ENCODE measurements around the gene CACNA2D2. TPM values are rescaled to one million over a fixed set of nuclear protein-coding genes. Genes with fewer than 3 reads are reported as not detected.

CACNA2D2 gene
- total and polyA plus RNA-seq, 2 of the 13 experiments (the other 11 are each of a cell fraction or from before 2014, with no cell fraction given), result not detected

DNA sequence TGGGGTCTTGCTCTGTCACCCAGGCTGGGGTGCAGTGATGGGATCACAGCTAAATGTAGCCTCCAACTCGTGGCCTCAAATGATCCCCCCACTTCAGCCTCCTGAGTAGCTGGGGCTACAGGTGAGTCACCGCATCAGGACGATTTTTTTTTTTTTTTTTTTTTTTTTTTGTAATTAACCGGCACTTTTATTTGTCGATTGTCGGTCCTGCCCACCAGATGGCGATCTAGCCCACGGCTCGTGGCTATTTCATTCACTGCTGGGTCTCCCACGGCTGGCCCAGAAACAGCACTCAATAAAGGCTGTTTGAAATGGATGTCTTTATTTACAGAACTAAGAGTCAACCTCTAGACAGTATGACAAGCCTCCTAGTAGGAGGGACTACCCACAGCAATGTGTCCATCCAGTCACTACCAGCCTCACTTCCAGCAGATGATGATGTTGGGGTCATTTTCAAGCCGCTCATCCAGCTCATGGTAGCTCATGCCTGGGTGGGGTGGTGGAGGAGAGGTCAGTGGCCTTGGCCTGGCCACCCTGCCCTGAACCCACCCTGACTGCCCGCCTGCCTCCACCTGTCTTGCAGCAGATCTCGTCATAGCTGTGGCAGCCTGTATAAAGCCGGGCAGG is 156.1 kb downstream of the CACNA2D2 start (continued):
- TF ChIP-seq, protein P1, sequence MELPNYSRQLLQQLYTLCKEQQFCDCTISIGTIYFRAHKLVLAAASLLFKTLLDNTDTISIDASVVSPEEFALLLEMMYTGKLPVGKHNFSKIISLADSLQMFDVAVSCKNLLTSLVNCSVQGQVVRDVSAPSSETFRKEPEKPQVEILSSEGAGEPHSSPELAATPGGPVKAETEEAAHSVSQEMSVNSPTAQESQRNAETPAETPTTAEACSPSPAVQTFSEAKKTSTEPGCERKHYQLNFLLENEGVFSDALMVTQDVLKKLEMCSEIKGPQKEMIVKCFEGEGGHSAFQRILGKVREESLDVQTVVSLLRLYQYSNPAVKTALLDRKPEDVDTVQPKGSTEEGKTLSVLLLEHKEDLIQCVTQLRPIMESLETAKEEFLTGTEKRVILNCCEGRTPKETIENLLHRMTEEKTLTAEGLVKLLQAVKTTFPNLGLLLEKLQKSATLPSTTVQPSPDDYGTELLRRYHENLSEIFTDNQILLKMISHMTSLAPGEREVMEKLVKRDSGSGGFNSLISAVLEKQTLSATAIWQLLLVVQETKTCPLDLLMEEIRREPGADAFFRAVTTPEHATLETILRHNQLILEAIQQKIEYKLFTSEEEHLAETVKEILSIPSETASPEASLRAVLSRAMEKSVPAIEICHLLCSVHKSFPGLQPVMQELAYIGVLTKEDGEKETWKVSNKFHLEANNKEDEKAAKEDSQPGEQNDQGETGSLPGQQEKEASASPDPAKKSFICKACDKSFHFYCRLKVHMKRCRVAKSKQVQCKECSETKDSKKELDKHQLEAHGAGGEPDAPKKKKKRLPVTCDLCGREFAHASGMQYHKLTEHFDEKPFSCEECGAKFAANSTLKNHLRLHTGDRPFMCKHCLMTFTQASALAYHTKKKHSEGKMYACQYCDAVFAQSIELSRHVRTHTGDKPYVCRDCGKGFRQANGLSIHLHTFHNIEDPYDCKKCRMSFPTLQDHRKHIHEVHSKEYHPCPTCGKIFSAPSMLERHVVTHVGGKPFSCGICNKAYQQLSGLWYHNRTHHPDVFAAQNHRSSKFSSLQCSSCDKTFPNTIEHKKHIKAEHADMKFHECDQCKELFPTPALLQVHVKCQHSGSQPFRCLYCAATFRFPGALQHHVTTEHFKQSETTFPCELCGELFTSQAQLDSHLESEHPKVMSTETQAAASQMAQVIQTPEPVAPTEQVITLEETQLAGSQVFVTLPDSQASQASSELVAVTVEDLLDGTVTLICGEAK (IDR thresholded peaks at IDR 0.05), result no peak
- TF ChIP-seq, protein P1 (CRISPR knock-in tag; IDR thresholded peaks at IDR 0.05), result peak; percentile 92
- no peak for TF ChIP-seq ZNF530 (CRISPR knock-in tag; IDR thresholded peaks at IDR 0.05; ENCODE audit: low read depth)
- TF ChIP-seq, protein P2, sequence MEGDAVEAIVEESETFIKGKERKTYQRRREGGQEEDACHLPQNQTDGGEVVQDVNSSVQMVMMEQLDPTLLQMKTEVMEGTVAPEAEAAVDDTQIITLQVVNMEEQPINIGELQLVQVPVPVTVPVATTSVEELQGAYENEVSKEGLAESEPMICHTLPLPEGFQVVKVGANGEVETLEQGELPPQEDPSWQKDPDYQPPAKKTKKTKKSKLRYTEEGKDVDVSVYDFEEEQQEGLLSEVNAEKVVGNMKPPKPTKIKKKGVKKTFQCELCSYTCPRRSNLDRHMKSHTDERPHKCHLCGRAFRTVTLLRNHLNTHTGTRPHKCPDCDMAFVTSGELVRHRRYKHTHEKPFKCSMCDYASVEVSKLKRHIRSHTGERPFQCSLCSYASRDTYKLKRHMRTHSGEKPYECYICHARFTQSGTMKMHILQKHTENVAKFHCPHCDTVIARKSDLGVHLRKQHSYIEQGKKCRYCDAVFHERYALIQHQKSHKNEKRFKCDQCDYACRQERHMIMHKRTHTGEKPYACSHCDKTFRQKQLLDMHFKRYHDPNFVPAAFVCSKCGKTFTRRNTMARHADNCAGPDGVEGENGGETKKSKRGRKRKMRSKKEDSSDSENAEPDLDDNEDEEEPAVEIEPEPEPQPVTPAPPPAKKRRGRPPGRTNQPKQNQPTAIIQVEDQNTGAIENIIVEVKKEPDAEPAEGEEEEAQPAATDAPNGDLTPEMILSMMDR (CRISPR knock-in tag; IDR thresholded peaks at IDR 0.05), result peak; percentile 67
- no peak for TF ChIP-seq ZNF430 (CRISPR knock-in tag; IDR thresholded peaks at IDR 0.05)
- TF ChIP-seq, protein P3, sequence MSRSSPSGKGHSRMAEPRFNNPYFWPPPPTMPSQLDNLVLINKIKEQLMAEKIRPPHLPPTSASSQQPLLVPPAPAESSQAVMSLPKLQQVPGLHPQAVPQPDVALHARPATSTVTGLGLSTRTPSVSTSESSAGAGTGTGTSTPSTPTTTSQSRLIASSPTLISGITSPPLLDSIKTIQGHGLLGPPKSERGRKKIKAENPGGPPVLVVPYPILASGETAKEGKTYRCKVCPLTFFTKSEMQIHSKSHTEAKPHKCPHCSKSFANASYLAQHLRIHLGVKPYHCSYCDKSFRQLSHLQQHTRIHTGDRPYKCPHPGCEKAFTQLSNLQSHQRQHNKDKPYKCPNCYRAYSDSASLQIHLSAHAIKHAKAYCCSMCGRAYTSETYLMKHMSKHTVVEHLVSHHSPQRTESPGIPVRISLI (CRISPR knock-in tag; IDR thresholded peaks at IDR 0.05; ENCODE audit: borderline replicate concordance), result peak; percentile 88
- TF ChIP-seq KMT2A (CRISPR knock-in tag; IDR thresholded peaks at IDR 0.05), result no peak
- TF ChIP-seq, protein P4, sequence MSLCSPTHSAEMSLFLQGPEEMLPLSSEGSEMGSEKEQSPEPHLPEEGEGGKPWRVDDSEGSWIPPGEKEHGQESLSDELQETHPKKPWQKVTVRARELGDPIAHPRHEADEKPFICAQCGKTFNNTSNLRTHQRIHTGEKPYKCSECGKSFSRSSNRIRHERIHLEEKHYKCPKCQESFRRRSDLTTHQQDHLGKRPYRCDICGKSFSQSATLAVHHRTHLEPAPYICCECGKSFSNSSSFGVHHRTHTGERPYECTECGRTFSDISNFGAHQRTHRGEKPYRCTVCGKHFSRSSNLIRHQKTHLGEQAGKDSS (CRISPR knock-in tag; IDR thresholded peaks at IDR 0.05; ENCODE audit: borderline replicate concordance, low read depth), result no peak
- no peak for TF ChIP-seq JARID2 (CRISPR knock-in tag; IDR thresholded peaks at IDR 0.05; ENCODE audit: insufficient replicate concordance)
- no peak for TF ChIP-seq ZFY (CRISPR knock-in tag; IDR thresholded peaks at IDR 0.05)
- TF ChIP-seq, protein P5, sequence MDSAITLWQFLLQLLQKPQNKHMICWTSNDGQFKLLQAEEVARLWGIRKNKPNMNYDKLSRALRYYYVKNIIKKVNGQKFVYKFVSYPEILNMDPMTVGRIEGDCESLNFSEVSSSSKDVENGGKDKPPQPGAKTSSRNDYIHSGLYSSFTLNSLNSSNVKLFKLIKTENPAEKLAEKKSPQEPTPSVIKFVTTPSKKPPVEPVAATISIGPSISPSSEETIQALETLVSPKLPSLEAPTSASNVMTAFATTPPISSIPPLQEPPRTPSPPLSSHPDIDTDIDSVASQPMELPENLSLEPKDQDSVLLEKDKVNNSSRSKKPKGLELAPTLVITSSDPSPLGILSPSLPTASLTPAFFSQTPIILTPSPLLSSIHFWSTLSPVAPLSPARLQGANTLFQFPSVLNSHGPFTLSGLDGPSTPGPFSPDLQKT (CRISPR knock-in tag; IDR thresholded peaks at IDR 0.05; ENCODE audit: borderline replicate concordance), result no peak
- peak; percentile 51; the same call in 1 of the 2 replicates for TF ChIP-seq THAP11 (CRISPR knock-in tag; IDR thresholded peaks at IDR 0.05)
- TF ChIP-seq ATM (IDR thresholded peaks at IDR 0.05; ENCODE audit: borderline replicate concordance), result no peak
- TF ChIP-seq FOXA1 (IDR thresholded peaks at IDR 0.05), result no peak
- 0 out of 2 replicates have a peak, but pooled peaks have one; percentile 20 for TF ChIP-seq FOXA1 (CRISPR knock-in tag; IDR thresholded peaks at IDR 0.05)
- TF ChIP-seq GABPB1 (CRISPR knock-in tag; IDR thresholded peaks at IDR 0.05), result no peak

Data from HepG2 (cell line).